GM19025 (cell line): ENCODE results near the gene AICDA.
"Not testable (repeated sequence)": the region's sequence is repeated elsewhere in the genome, so short reads cannot be mapped to it uniquely, and the experiment has no call there.

Experiments
- ATAC-seq: cut with Tn5 transposase; IDR thresholded peaks from one replicate; pipeline ENCODE4 v1.9.1; 2021; ENCODE audit warnings: mild to moderate bottlenecking, low read depth, moderate library complexity; ENCODE audit not compliant: unreplicated experiment

AICDA gene

DNA sequence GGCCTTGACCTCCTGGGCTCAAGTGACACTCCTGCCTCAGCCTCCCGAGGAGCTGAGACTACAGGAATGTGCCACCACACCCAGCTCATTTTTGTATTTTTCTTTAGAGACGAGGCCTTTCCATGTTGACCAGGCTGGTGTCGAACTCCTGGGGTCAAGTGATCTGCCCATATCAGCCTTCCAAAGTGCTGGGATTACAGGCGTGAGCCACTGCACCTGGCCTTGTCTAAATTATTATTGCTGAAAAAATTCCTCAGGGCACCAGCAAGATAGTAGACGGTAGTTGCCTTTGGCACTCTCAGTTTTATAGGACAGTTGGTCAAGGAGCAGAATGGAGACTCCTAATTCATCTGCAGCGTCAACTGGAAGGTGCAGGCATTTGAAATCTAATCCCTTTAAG lies 2.5 kb upstream of the AICDA start:
- no peak for ATAC-seq

DNA sequence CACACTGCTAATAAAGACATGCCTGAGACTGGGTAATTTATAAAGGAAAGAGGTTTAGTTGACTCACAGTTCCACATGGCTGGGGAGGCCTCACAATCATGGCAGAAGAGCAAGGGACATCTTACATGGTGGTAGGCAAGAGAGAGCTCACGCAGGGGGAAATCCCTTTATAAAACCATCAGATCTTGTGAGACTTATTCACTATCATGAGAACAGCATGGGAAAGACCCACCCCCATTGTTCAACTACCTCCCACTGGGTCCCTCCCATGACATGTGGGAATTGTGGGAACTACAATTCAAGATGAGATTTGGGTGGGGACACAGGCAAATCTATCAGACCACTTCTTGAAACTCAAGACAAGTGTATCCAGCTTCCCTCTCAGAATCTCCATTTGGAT lies 1.2 kb upstream of the AICDA start:
- not testable (repeated sequence) for ATAC-seq

- no peak for ATAC-seq
Measured at GRCh38 chr12:8609061-8609570, 3.5 kb downstream of the AICDA start.

GRCh38 chr12:8606890-8607289 lies 5.8 kb downstream of the AICDA start:
- no peak for ATAC-seq

DNA sequence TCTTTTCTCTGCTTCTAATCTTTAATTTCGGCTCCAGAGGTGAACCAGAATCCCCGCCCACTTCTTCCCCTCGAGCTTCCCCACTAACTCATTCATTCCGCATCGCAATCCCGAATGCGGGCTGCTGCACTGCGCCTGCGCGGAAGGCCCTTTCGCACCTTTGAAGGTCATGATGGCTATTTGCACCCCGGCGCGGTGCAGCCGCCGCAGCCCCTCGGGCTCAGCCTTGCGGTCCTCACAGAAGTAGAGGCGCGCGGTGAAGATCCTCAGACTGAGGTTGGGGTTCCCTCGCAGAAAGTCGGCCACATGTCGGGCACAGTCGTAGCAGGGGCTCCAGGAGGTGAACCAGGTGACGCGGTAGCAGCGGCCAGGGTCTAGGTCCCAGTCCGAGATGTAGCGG lies 7.6 kb downstream of the AICDA start:
- no peak for ATAC-seq

- no peak for ATAC-seq
Measured at GRCh38 chr12:8603856-8604255, 8.8 kb downstream of the AICDA start.

GRCh38 chr12:8603286-8603685 lies 9.4 kb downstream of the AICDA start:
- ATAC-seq, result no peak

DNA sequence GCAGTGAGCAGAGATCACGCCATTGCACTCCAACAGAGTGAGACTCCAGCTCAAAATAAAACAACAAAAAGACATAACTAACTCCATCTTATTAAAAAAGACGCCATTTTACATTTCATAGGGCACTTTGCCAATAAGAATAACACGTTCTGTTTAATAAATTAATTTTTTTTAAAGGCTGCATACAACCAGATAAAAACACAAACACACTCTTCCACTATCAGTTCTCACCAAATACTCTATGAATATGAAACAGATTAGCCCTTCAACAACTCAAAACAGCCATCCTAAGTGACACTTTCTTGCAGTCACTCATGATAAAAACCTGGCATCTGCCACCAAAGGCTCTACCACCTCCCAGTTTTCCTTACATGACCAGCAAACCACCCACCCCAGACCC lies 16.1 kb downstream of the AICDA start:
- ATAC-seq, result no peak

- no peak for ATAC-seq
Measured at GRCh38 chr12:8594072-8594471, 18.6 kb downstream of the AICDA start.

DNA sequence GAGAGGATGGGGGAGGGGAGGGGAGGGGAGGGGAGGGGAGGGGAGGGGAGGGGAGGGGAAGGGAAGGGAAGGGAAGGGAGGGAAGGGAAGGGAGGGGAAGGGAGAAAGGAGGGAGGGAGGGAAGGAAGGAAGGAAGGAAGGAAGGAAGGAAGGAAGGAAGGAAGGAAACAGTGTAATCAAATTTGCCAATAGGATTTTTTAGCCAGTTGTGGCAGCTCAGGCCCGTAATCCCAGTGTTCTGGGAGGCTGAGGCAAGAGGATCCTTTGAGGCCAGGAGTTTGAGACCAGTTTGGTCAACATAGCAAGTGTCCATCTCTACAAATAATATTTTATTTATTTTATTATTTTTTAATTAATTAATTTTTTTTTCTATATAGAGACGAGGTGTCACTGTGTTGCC lies 19.4 kb downstream of the AICDA start:
- ATAC-seq, result no peak

DNA sequence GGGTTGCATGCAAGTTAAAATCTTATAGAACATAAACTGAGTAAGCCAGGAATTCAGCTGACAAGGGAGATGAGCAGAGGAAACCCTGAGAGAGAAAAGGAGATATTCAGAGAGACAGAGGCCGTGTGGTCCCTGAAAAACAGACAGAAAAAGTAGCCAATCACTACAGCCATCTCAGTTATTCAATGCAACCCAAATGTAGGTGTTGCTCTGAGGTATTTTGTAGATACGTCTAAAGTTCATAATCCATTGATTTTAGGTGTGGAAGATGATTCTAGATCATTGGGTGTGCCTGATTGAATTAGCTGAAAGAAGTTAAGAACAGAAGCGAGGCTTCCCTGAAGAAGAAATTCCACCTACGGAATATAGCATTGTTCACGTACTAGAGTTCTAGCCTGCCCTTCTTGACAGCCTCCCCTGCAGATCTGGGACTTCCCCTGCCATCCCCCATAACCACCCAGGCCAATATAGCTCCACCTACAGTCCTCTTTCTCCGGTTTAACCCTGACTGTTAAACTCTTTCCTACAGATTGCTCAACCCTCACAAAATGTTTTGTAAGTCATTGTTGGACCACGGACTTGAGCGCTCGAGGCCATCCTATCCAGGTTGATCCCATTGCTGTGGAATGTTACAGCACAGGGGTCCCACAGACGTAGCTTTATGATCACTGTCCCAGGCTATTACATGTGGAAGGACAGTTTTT lies 21.7 kb downstream of the AICDA start:
- no peak for ATAC-seq

GRCh38 chr12:8589679-8590078 lies 23.0 kb downstream of the AICDA start:
- ATAC-seq, result no peak

GRCh38 chr12:8584478-8584877 lies 28.2 kb downstream of the AICDA start:
- not testable (repeated sequence) for ATAC-seq

- ATAC-seq, result no peak
Measured at GRCh38 chr12:8584004-8584403, 28.7 kb downstream of the AICDA start.

- ATAC-seq, result no peak
Measured at GRCh38 chr12:8581098-8581784, 31.4 kb downstream of the AICDA start.

GRCh38 chr12:8577879-8578278 lies 34.8 kb downstream of the AICDA start:
- ATAC-seq, result no peak

- no peak for ATAC-seq
Measured at GRCh38 chr12:8572507-8572906, 40.2 kb downstream of the AICDA start.

DNA sequence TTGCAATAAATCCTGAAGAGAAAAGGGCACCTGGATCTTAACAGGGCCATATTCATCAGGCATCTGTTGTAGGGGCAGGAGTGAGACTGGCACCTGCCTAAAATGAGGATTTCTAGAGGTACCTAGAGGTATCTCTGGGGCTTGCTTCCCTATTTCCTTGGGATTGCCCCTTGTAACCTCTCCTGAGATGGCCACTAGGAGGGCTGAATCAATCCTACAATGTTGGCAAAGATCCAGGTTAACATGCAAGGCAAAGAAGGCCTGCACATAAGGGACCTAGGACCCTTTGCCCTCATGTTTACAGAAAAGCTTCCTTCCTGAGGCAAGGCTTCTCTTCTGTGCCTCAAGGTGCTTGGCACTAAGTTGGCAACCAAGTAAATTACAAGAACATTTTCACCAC lies 46.1 kb downstream of the AICDA start:
- ATAC-seq, result no peak

- ATAC-seq, result not testable (repeated sequence)
Measured at GRCh38 chr12:8566052-8566451, 46.6 kb downstream of the AICDA start.

DNA sequence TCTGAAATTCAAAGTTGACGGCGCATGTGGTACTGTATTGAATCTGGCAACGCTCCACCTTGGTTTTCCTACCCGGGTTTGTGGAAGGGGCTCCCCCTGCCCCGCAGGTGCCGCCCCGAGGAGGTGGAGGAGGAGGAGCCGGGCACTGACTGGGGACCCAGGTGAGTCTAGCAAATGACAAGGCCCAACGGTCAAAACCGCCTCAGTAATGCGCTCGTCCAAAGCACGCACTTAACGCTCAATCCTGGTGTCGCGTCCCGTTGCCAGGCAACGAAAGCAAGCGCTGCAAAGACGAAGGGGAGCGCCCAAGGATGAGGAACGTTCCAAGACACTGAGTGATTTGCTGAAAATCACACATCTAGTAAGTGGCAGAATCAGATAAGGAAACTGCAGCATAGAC lies 48.0 kb downstream of the AICDA start:
- ATAC-seq, result no peak

DNA sequence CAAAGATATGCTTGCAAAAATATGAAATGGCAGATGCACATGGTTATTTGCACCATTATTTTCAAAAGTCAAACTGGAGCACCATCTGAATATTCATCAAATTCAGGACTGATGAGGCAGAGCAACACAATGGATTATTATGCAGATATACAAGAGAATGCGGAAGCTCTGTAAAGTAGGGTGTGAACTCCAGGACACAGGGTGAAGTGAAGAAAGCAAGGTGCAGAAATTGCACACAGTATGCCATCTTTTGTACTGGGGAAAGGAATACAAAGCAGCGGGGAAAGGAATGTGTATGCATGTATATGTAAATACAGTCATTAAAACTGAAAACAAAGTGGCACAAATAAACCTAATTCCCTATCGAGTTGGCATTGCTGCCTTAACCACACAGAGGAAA lies 49.3 kb downstream of the AICDA start:
- no peak for ATAC-seq

DNA sequence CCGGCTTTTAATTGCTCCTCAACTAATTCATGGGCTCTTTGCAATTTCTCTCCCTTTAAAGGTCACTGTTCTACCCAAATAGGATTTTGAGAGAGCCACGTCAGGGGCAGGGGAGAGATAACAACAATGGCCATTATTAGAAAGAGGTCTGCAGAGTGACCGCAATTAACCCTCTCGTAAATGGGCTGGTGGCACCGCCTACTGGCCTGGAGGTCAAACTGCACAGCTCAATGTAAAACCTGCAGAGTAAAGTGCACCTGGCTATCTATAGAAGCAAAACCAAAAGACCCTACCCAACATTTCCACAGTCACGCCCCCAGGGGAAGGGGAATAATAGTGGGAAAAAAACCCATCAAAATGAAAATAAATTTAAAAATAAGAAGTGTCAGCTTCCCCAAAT lies 50.3 kb downstream of the AICDA start:
- ATAC-seq, result no peak
